AG09309 (cell line): ENCODE data around the gene ACO2.

Experiments used
- DNase-seq: peaks from one replicate; pipeline ENCODE4 v3.0.0-alpha.2; 2010; ENCODE audit warnings: low read depth
- H3K4me3 ChIP-seq: 2 replicates; pipeline ENCODE4 v1.5.1; 2011; ENCODE audit warnings: mild to moderate bottlenecking, low read depth, low read length, moderate library complexity; ENCODE audit not compliant: control insufficient read depth
- TF ChIP-seq, protein P1 (sequence below): IDR thresholded peaks from 2 replicates; pipeline ENCODE4 v1.5.1; 2011; ENCODE audit warnings: mild to moderate bottlenecking, low read depth, low read length, inconsistent platforms; ENCODE audit not compliant: insufficient read depth, control insufficient read depth; ENCODE audit errors: missing control alignments

ACO2 gene

DNA sequence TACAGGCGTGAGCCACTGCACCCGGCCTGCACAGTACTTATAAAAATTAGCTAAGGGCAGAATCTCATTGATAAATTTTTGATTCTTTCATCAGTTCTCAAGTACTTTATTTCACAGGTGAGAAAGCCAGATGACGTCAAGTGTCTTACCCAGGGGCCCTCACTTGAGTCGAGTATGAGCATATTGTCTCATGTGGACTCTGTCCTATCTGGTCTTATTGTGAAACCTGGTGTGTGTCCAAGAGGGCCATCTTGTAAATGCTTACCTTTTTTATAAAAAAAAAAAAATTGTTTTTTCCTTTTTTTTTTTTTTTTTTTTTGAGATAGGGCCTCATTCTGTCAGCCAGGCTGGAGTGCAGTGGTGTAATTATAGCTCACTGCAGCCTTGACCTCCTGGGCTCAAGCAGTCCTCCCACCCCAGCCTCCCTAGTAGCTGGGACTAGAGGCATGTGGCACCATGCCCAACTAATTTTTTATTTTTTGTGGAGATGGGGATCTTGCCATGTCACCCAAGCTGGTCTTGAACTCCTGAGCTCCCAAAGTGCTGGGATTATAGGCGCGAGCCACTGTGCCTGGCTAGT, 6.0 kb downstream of the ACO2 start:
- DNase-seq, result no peak

DNA sequence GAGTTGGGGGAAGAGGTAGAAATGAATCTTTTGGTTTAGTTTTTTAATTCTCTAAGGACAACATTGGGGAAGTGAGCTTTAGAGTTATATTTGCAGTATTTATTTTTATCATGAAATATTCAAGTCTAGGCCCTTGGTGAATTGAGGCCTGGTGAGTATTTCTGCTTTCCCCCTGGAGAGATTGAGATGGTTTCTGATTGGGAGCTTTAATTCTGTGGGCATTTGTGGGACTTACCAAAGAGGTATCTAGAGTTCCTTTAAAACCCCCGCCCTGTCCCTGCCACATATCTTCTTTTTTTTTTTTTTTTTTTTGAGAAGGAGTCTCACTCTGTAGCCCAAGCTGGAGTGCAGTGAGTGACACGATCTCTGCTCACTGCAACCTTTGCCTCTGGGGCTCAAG, 9.6 kb downstream of the ACO2 start:
- TF ChIP-seq, protein P1, sequence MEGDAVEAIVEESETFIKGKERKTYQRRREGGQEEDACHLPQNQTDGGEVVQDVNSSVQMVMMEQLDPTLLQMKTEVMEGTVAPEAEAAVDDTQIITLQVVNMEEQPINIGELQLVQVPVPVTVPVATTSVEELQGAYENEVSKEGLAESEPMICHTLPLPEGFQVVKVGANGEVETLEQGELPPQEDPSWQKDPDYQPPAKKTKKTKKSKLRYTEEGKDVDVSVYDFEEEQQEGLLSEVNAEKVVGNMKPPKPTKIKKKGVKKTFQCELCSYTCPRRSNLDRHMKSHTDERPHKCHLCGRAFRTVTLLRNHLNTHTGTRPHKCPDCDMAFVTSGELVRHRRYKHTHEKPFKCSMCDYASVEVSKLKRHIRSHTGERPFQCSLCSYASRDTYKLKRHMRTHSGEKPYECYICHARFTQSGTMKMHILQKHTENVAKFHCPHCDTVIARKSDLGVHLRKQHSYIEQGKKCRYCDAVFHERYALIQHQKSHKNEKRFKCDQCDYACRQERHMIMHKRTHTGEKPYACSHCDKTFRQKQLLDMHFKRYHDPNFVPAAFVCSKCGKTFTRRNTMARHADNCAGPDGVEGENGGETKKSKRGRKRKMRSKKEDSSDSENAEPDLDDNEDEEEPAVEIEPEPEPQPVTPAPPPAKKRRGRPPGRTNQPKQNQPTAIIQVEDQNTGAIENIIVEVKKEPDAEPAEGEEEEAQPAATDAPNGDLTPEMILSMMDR, result no peak
- H3K4me3 ChIP-seq, result no peak overlapping the region
- DNase-seq, result no peak

More for the DNA sequence above, 6.0 kb downstream of the ACO2 start:
- no peak overlapping the region for H3K4me3 ChIP-seq
- TF ChIP-seq, protein P1, result no peak

DNA sequence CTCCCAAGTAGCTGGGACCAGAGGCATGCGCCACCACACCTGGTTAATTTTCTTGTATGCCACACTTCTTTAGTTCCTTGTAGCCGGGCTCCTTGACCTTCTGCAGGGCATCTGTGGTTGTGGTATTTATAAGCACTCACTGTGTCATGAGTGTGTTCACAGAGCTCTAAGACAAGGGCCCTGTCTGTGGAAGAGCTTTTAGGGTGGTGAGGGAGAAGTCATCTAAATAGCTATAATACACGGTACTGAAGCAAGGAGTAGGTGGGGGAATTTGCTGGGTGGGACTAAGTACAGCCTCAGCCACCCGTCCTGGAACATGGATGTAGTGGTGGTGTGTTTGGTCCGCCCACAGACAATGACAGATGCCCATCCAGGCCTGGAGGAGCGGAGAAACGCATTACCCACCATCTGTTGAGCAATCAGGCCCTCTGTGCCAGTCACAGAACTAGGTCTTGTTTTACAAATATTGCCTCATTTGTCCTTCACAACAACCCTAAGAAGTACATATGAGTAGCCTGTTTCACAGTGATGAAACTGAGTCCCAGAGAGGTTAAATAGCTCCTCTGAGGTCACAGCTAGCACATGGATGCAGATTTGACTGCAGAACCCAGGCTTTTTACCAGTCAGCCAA, 10.1 kb downstream of the ACO2 start:
- TF ChIP-seq, protein P1, result no peak
- no peak overlapping the region for H3K4me3 ChIP-seq
- no peak for DNase-seq

DNA sequence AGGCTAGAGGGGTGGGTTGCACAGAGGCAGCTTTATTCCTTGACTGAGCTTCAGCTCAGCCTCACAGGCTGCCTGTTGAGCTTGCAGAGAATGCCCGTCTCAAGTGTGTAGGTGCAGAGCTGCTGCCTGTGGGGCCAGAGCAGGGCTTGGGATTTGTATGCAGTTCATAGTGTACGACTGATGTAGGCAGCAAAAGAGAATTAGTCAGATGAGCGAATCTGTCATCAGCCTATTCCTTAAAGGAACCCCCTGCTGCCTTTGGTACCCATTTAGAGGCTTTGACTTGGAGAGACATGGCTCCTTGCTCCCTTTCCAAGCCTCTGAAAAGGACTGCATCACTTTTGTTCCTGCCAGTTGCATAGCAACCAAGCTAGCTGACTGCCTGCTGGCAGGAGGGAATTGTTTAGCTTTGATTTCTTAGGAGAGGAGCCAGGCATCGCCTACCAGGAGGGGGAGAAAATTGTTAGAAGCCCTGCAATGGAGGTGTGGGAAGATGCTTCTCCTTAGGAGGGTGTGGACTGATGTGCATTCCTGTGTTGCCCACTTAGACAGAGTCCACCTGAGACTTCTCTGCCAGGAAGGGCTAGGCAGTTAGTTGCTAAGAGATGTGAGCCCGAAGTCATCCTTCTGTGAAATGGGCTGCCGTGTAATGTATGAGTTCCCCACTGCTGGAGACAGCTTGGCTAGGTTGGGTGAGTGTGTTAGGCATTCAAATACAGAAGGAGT, 10.9 kb downstream of the ACO2 start:
- TF ChIP-seq, protein P1, result no peak
- no peak overlapping the region for H3K4me3 ChIP-seq

DNA sequence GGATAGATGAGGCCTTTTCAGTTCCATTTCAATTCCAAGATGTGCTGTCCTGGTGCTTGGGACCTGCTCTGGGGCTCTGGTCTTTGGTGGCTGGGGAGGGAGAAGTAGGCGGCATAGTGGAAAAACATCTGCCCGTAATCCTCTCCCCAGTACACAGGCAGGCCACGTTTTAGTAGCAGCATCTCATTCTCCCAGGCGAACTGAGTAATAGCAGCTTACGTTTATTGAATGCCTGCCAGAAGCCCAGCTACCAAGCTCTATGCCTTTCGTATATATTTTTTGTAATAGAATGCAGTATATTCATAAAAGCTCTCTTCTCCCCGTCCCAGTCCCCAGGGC, 11.4 kb downstream of the ACO2 start:
- TF ChIP-seq, protein P1, result no peak
- no peak overlapping the region for H3K4me3 ChIP-seq
- DNase-seq, result no peak

More for the DNA sequence above, 10.9 kb downstream of the ACO2 start:
- no peak for DNase-seq

GRCh38 chr22:41481131-41481830, 12.4 kb downstream of the ACO2 start:
- TF ChIP-seq, protein P1, result no peak

More at GRCh38 chr22:41481131-41481830, 12.4 kb downstream of the ACO2 start:
- no peak for DNase-seq
- H3K4me3 ChIP-seq, result no peak overlapping the region
